Tibial nerve (tissue), 4 donors: Measurements from ENCODE around the gene OGFOD3. TPM values are rescaled to one million over a fixed set of nuclear protein-coding genes. Genes with fewer than 3 reads are reported as not detected.
A peak's percentile ranks its signal among the peaks of the same experiment; 100 is the strongest.

Experiments used
- DNase-seq, 2 donors: peaks; one replicate each; pipeline ENCODE4 v3.0.0-alpha.2; 2019; ENCODE audit warnings: low spot score in 2 of 2
- H3K27ac ChIP-seq, 4 donors: fragments of 200-600 bp; sonication (generic) in 3 of 4; one replicate each; pipeline ENCODE4 v1.5.1; 2017 to 2019; ENCODE audit warnings: mild to moderate bottlenecking in 1 of 4
- H3K27me3 ChIP-seq, 2 donors: fragments of 200-600 bp; sonication (generic) in 1 of 2; one replicate each; pipeline versions ENCODE4 v1.5.1 to v1.6.0; 2017 to 2019
- H3K36me3 ChIP-seq, 3 donors: fragments of 200-600 bp; sonication (generic); one replicate each; pipeline ENCODE4 v1.5.1; 2018 to 2019
- H3K4me1 ChIP-seq, 4 donors: fragments of 200-600 bp; sonication (generic) in 3 of 4; one replicate each; pipeline ENCODE4 v1.5.1; 2017 to 2019
- H3K4me3 ChIP-seq, 4 donors: fragments of 200-600 bp; sonication (generic) in 3 of 4; one replicate each; pipeline ENCODE4 v1.5.1; 2017 to 2019; ENCODE audit warnings: mild to moderate bottlenecking in 1 of 4, moderate library complexity in 1 of 4
- H3K9me3 ChIP-seq, 4 donors: fragments of 200-600 bp; sonication (generic) in 3 of 4; one replicate each; pipeline ENCODE4 v1.5.1; 2017 to 2019
- CTCF ChIP-seq, 5 experiments: fragments of 200-600 bp in 3 of 5; fragments of 450-650 bp in 2 of 5; sonication (generic) in 3 of 5; IDR thresholded peaks; one replicate each; pipeline ENCODE4 v1.5.1; 2016 to 2019; ENCODE audit warnings: antibody characterized with exemption in 5 of 5, mild to moderate bottlenecking in 3 of 5, moderate library complexity in 2 of 5
- EP300 ChIP-seq, 2 donors: sonication (generic); formaldehyde crosslinking; IDR thresholded peaks; one replicate each; pipeline ENCODE4 v1.6.1; 2017; ENCODE audit warnings: antibody characterized with exemption in 2 of 2, mild to moderate bottlenecking in 1 of 2
- POLR2A ChIP-seq, 2 donors: fragments of 450-650 bp; IDR thresholded peaks; one replicate each; pipeline ENCODE4 v1.6.1; 2017; ENCODE audit warnings: antibody characterized with exemption in 2 of 2, mild to moderate bottlenecking in 2 of 2, moderate library complexity in 2 of 2
- WGBS, 2 donors: methylation state at CpG; one replicate each; pipeline ENCODE4 v1.1.5; 2018; 5-methylcytosine and 5-hydroxymethylcytosine counted together
- small RNA-seq: library from RNA; depleted of rRNA; stranded (forward); fragments of <200 nt; gene quantifications from one replicate; pipeline ENCODE3, GENCODE V24; 2016
- total RNA-seq, 4 donors: library from RNA; depleted of rRNA; stranded (reverse); fragments of >200 nt; gene quantifications; one replicate each; pipeline ENCODE4 v1.1.0, GENCODE V29; 2016

Gene OGFOD3
- total RNA-seq, 4 donors from 2014 or later, result 23.7 to 51.6 (median 40.7) TPM

- Histone ChIP-seq H3K36me3 (no peaks in the 10 kb centered on the region), H3K9me3 (peaks cover 0 to 4% (median 0%) of the 10 kb centered on the region in 4 donors), H3K27me3 (peaks cover 0 to 16% of the 10 kb centered on the region in 2 donors), H3K4me1 (peaks cover 0 to 12% (median 0%) of the 10 kb centered on the region in 4 donors), H3K4me3 (no peak overlapping the region), H3K27ac (no peak overlapping the region)
- no peak for DNase-seq
- 76 to 85% methylated on average over 21 to 24 of the region's 24 CpGs for WGBS, 2 donors
- TF ChIP-seq CTCF (IDR thresholded peaks at IDR 0.05), result no peak
- no peak for TF ChIP-seq POLR2A (IDR thresholded peaks at IDR 0.05)
- no peak for TF ChIP-seq EP300 (IDR thresholded peaks at IDR 0.05)
Observed at GRCh38 chr17:82344175-82344907, 74.0 kb downstream of the OGFOD3 start.

GRCh38 chr17:82343560-82343959 is 74.8 kb downstream of the OGFOD3 start:
- peaks cover 0 to 15% (median 0%) of the 10 kb centered on the region in 4 donors for H3K4me1 ChIP-seq

GRCh38 chr17:82342361-82343079 is 75.9 kb downstream of the OGFOD3 start:
- no peak for TF ChIP-seq POLR2A (IDR thresholded peaks at IDR 0.05)
- TF ChIP-seq EP300 (IDR thresholded peaks at IDR 0.05), result no peak
- TF ChIP-seq CTCF (IDR thresholded peaks at IDR 0.05), result no peak
- H3K4me1 ChIP-seq, result peaks cover 0 to 13% (median 0%) of the 10 kb centered on the region in 4 donors
- H3K9me3 ChIP-seq, result peaks cover 0 to 4% (median 0%) of the 10 kb centered on the region in 4 donors
- H3K27ac ChIP-seq, result no peak overlapping the region
- no peak for DNase-seq
- H3K4me3 ChIP-seq, result no peak overlapping the region
- 64 to 67% methylated on average over 27 to 28 of the region's 28 CpGs for WGBS, 2 donors
- peaks cover 0 to 16% of the 10 kb centered on the region in 2 donors for H3K27me3 ChIP-seq
- H3K36me3 ChIP-seq, result no peaks in the 10 kb centered on the region

More at GRCh38 chr17:82343560-82343959, 74.8 kb downstream of the OGFOD3 start:
- Histone ChIP-seq H3K36me3 (no peaks in the 10 kb centered on the region), H3K27ac (no peak overlapping the region), H3K9me3 (peaks cover 0 to 4% (median 0%) of the 10 kb centered on the region in 4 donors), H3K27me3 (peaks cover 0 to 16% of the 10 kb centered on the region in 2 donors), H3K4me3 (no peak overlapping the region)
- DNase-seq, result no peak
- WGBS, 2 donors, result 84 to 95% methylated on average over 5 of the region's 5 CpGs
- no peak for TF ChIP-seq CTCF (IDR thresholded peaks at IDR 0.05)
- no peak for TF ChIP-seq POLR2A (IDR thresholded peaks at IDR 0.05)
- TF ChIP-seq EP300 (IDR thresholded peaks at IDR 0.05), result no peak

- Histone ChIP-seq H3K9me3 (peaks cover 0 to 4% (median 0%) of the 10 kb centered on the region in 4 donors), H3K4me3 (peak overlapping the region in 3 of 4 donors; percentile 12 to 30 (median 24)), H3K4me1 (peaks cover 0 to 26% (median 6%) of the 10 kb centered on the region in 4 donors), H3K36me3 (no peaks in the 10 kb centered on the region), H3K27me3 (peaks cover 0 to 8% of the 10 kb centered on the region in 2 donors), H3K27ac (peak overlapping the region in 1 of 4 donors; percentile 58)
- no peak for DNase-seq
- 62 to 76% methylated on average over 5 to 10 of the region's 10 CpGs for WGBS, 2 donors
- no peak for TF ChIP-seq POLR2A (IDR thresholded peaks at IDR 0.05)
- no peak for TF ChIP-seq CTCF (IDR thresholded peaks at IDR 0.05)
- TF ChIP-seq EP300 (IDR thresholded peaks at IDR 0.05), result no peak
Observed at GRCh38 chr17:82339634-82340580, 78.5 kb downstream of the OGFOD3 start.

Small RNA genes lying within 50 kb of the gene (small RNA-seq; reads per million reads assigned to genes)
- gene RF00019, result not detected

Other genes with a start within 250 kb of the OGFOD3 start
- 10 to 100 TPM; 33.5 to 91.2 (median 47.9) TPM for gene CCDC57, start 205.7 kb downstream of the OGFOD3 start, total RNA-seq
- gene SLC16A3, start 189.5 kb downstream of the OGFOD3 start, total RNA-seq, result 10 to 100 TPM; 10.5 to 36.0 (median 21.4) TPM
- 100 to 1,000 TPM in 3 of 4 donors, 10 to 100 TPM in 1; 93.9 to 160 (median 124) TPM for gene CSNK1D, start 144.9 kb downstream of the OGFOD3 start, total RNA-seq
- gene CD7, start 101.0 kb downstream of the OGFOD3 start, total RNA-seq, result under 1 TPM in 2 of 4 donors, not detected in 2; 0.63 to 0.90 TPM
- gene SECTM1, start 84.8 kb downstream of the OGFOD3 start, total RNA-seq, result 10 to 100 TPM in 3 of 4 donors, 1 to 10 TPM in 1; 6.9 to 12.6 (median 11.3) TPM
- gene TEX19, start 59.3 kb downstream of the OGFOD3 start, total RNA-seq, result not detected
- gene UTS2R, start 46.8 kb downstream of the OGFOD3 start, total RNA-seq, result under 1 TPM in 1 of 4 donors, not detected in 3; 0.20 TPM
- 100 to 1,000 TPM in 1 of 4 donors, 10 to 100 TPM in 3; 65.6 to 143 (median 95.1) TPM for gene HEXD, start 239 bp downstream of the OGFOD3 start, total RNA-seq
- 100 to 1,000 TPM in 2 of 4 donors, 10 to 100 TPM in 2; 45.4 to 106 (median 86.4) TPM for gene CYBC1, start 32.2 kb upstream of the OGFOD3 start, total RNA-seq
- gene NARF, start 40.2 kb upstream of the OGFOD3 start, total RNA-seq, result 10 to 100 TPM; 25.8 to 79.2 (median 59.9) TPM
- gene FOXK2, start 101.1 kb upstream of the OGFOD3 start, total RNA-seq, result 10 to 100 TPM; 29.6 to 65.4 (median 33.3) TPM
- 100 to 1,000 TPM in 1 of 4 donors, 10 to 100 TPM in 3; 64.9 to 114 (median 88.5) TPM for gene WDR45B, start 229.9 kb upstream of the OGFOD3 start, total RNA-seq